KOPT-K1 (cell line): Measurements from ENCODE around the gene THSD7B.
"Not testable (repeated sequence)": the region's sequence is repeated elsewhere in the genome, so short reads cannot be mapped to it uniquely, and the experiment has no call there.

Experiments
- H3K27ac ChIP-seq: fragments of 200-600 bp; sonication (generic); 2 replicates; pipeline ENCODE4 v1.5.1; 2016; ENCODE audit warnings: antibody characterized with exemption, mild to moderate bottlenecking, low read depth, low read length; ENCODE audit not compliant: poor library complexity, severe bottlenecking
- H3K36me3 ChIP-seq: fragments of 200-600 bp; sonication (generic); 2 replicates; pipeline ENCODE4 v1.5.1; 2017; ENCODE audit warnings: antibody characterized with exemption, mild to moderate bottlenecking, low read length, moderate library complexity; ENCODE audit not compliant: insufficient read depth
- H3K9me3 ChIP-seq: fragments of 200-600 bp; sonication (generic); 2 replicates; pipeline ENCODE4 v1.5.1; 2017; ENCODE audit warnings: antibody characterized with exemption, low read length, mild to moderate bottlenecking; ENCODE audit not compliant: insufficient read depth, poor library complexity, severe bottlenecking

The THSD7B gene

GRCh38 chr2:136765256-136766072, at the start of gene THSD7B:
THSD7B (plus strand) TSS chr2:136765545; CDS start chr2:136882179, 116,634 bp downstream.
- Histone ChIP-seq H3K36me3 (no peaks in the 10 kb centered on the region), H3K9me3 (no peaks in the 10 kb centered on the region), H3K27ac (no peak within 1 kb of the TSS)

GRCh38 chr2:136718273-136718672, 47.1 kb upstream of the THSD7B start:
- Histone ChIP-seq H3K27ac (no peak overlapping the region), H3K9me3 (no peaks in the 10 kb centered on the region), H3K36me3 (no peaks in the 10 kb centered on the region)

GRCh38 chr2:136727973-136728699, 37.2 kb upstream of the THSD7B start:
- Histone ChIP-seq H3K9me3 (no peaks in the 10 kb centered on the region), H3K36me3 (no peaks in the 10 kb centered on the region), H3K27ac (no peak overlapping the region)

GRCh38 chr2:136736236-136736635, 29.1 kb upstream of the THSD7B start:
- Histone ChIP-seq H3K9me3 (no peaks in the 10 kb centered on the region), H3K27ac (no peak overlapping the region), H3K36me3 (no peaks in the 10 kb centered on the region)

- Histone ChIP-seq H3K9me3 (no peaks in the 10 kb centered on the region), H3K27ac (no peak overlapping the region), H3K36me3 (no peaks in the 10 kb centered on the region)
These were observed 27.3 kb upstream of the THSD7B start for GRCh38 chr2:136738044-136738443.

GRCh38 chr2:136741471-136741870, 23.9 kb upstream of the THSD7B start:
- no peaks in the 10 kb centered on the region for H3K36me3 ChIP-seq
- no peak overlapping the region for H3K27ac ChIP-seq
- no peaks in the 10 kb centered on the region for H3K9me3 ChIP-seq

GRCh38 chr2:136750065-136750464, 15.3 kb upstream of the THSD7B start:
- Histone ChIP-seq H3K27ac (no peak overlapping the region), H3K9me3 (no peaks in the 10 kb centered on the region), H3K36me3 (no peaks in the 10 kb centered on the region)

- no peaks in the 10 kb centered on the region for H3K9me3 ChIP-seq
- no peaks in the 10 kb centered on the region for H3K36me3 ChIP-seq
- no peak overlapping the region for H3K27ac ChIP-seq
These were observed 13.9 kb upstream of the THSD7B start for GRCh38 chr2:136751406-136751805.

GRCh38 chr2:136758504-136758903, 6.8 kb upstream of the THSD7B start:
- not testable (repeated sequence) for H3K36me3 ChIP-seq, H3K27ac ChIP-seq, H3K9me3 ChIP-seq

- H3K27ac ChIP-seq, result no peak overlapping the region
- H3K36me3 ChIP-seq, result no peaks in the 10 kb centered on the region
- H3K9me3 ChIP-seq, result no peaks in the 10 kb centered on the region
These were observed 691 bp upstream of the THSD7B start for GRCh38 chr2:136764452-136765255.

- H3K27ac ChIP-seq, result no peak overlapping the region
- H3K36me3 ChIP-seq, result no peaks in the 10 kb centered on the region
- H3K9me3 ChIP-seq, result no peaks in the 10 kb centered on the region
These were observed 694 bp downstream of the THSD7B start for GRCh38 chr2:136766073-136766404.

- no peaks in the 10 kb centered on the region for H3K9me3 ChIP-seq
- H3K36me3 ChIP-seq, result no peaks in the 10 kb centered on the region
- H3K27ac ChIP-seq, result no peak overlapping the region
These were observed 1.7 kb downstream of the THSD7B start for GRCh38 chr2:136767030-136767429.

GRCh38 chr2:136769871-136770270, 4.5 kb downstream of the THSD7B start:
- Histone ChIP-seq H3K27ac (no peak overlapping the region), H3K36me3 (no peaks in the 10 kb centered on the region), H3K9me3 (no peaks in the 10 kb centered on the region)

GRCh38 chr2:136770384-136770783, 5.0 kb downstream of the THSD7B start:
- Histone ChIP-seq H3K27ac (no peak overlapping the region), H3K9me3 (no peaks in the 10 kb centered on the region), H3K36me3 (no peaks in the 10 kb centered on the region)

GRCh38 chr2:136777391-136777790, 12.0 kb downstream of the THSD7B start:
- Histone ChIP-seq H3K9me3 (no peaks in the 10 kb centered on the region), H3K27ac (no peak overlapping the region), H3K36me3 (no peaks in the 10 kb centered on the region)
